ENCODE data around the gene SH3BP2.

SH3BP2 gene

GRCh38 chr4:2860391-2861348 lies 67.8 kb downstream of the SH3BP2 start:
- no peak for DNase-seq

- no peak for DNase-seq
Observed at GRCh38 chr4:2861631-2862436, 68.9 kb downstream of the SH3BP2 start.

GRCh38 chr4:2862528-2862927 lies 69.6 kb downstream of the SH3BP2 start:
- peak; percentile 42 for DNase-seq

GRCh38 chr4:2863649-2864048 lies 70.8 kb downstream of the SH3BP2 start:
- no peak for DNase-seq

GRCh38 chr4:2865196-2865780 lies 72.4 kb downstream of the SH3BP2 start:
- no peak for DNase-seq

GRCh38 chr4:2866160-2866861 lies 73.4 kb downstream of the SH3BP2 start:
- no peak for DNase-seq

- no peak for DNase-seq
Observed at GRCh38 chr4:2866891-2867290, 74.0 kb downstream of the SH3BP2 start.

GRCh38 chr4:2867758-2868491 lies 75.0 kb downstream of the SH3BP2 start:
- DNase-seq, result no peak

- DNase-seq, result no peak
Observed at GRCh38 chr4:2868877-2869487, 76.1 kb downstream of the SH3BP2 start.

- no peak for DNase-seq
Observed at GRCh38 chr4:2869659-2870058, 76.8 kb downstream of the SH3BP2 start.

- DNase-seq, result no peak
Observed at GRCh38 chr4:2870082-2870481, 77.2 kb downstream of the SH3BP2 start.

GRCh38 chr4:2871466-2871865 lies 78.6 kb downstream of the SH3BP2 start:
- no peak for DNase-seq

GRCh38 chr4:2871911-2872310 lies 79.0 kb downstream of the SH3BP2 start:
- no peak for DNase-seq

GRCh38 chr4:2873329-2873728 lies 80.4 kb downstream of the SH3BP2 start:
- no peak for DNase-seq

GRCh38 chr4:2874861-2875260 lies 82.0 kb downstream of the SH3BP2 start:
- DNase-seq, result no peak

- no peak for DNase-seq
Observed at GRCh38 chr4:2875556-2875955, 82.7 kb downstream of the SH3BP2 start.

- DNase-seq, result no peak
Observed at GRCh38 chr4:2878346-2878745, 85.5 kb downstream of the SH3BP2 start.

- no peak for DNase-seq
Observed at GRCh38 chr4:2879026-2879425, 86.1 kb downstream of the SH3BP2 start.

- no peak for DNase-seq
Observed at GRCh38 chr4:2881431-2881830, 88.5 kb downstream of the SH3BP2 start.

- DNase-seq, result no peak
Observed at GRCh38 chr4:2882341-2882740, 89.5 kb downstream of the SH3BP2 start.

GRCh38 chr4:2886161-2886560 lies 93.3 kb downstream of the SH3BP2 start:
- no peak for DNase-seq

- no peak for DNase-seq
Observed at GRCh38 chr4:2886622-2887021, 93.7 kb downstream of the SH3BP2 start.
